KOPT-K1 (cell line): ENCODE data around the gene PDAP1.
"Not testable (repeated sequence)": the region's sequence is repeated elsewhere in the genome, so short reads cannot be mapped to it uniquely, and the experiment has no call there.

Source experiments
- H3K27ac ChIP-seq: fragments of 200-600 bp; sonication (generic); 2 replicates; pipeline ENCODE4 v1.5.1; 2016; ENCODE audit warnings: antibody characterized with exemption, mild to moderate bottlenecking, low read depth, low read length; ENCODE audit not compliant: poor library complexity, severe bottlenecking
- H3K36me3 ChIP-seq: fragments of 200-600 bp; sonication (generic); 2 replicates; pipeline ENCODE4 v1.5.1; 2017; ENCODE audit warnings: antibody characterized with exemption, mild to moderate bottlenecking, low read length, moderate library complexity; ENCODE audit not compliant: insufficient read depth
- H3K9me3 ChIP-seq: fragments of 200-600 bp; sonication (generic); 2 replicates; pipeline ENCODE4 v1.5.1; 2017; ENCODE audit warnings: antibody characterized with exemption, low read length, mild to moderate bottlenecking; ENCODE audit not compliant: insufficient read depth, poor library complexity, severe bottlenecking

PDAP1 gene

DNA sequence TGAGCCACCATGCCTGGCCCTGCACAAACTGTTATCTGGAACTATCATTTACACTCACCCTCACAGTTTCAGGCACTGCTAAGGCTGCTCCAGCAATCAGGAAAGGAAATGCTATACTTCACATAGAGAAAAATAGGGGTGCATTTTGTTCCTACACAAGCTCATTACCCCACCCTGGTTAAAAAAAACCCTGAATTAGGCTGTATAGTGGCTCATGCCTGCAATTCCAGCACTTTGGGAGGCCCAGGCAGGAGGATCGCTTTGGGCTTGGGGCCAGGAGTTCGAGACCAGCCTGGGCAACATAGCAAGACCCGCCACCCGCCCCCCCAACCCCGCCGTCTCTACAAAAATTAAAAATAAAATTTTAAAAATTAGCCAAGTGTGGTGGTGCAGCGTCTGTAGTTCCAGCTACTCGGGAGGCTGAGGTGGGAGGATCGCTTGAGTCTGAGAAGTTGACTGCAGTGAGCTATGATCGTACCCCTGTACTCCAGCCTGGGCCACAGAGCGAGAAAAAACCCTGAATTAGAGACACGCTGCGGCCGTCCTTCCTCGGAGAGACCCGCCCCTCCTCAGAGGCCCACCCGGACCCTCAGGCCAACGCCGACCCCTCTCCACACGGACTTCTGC lies 29.7 kb upstream of the PDAP1 start:
- Histone ChIP-seq H3K36me3 (peaks cover 48% of the 10 kb centered on the region), H3K9me3 (no peaks in the 10 kb centered on the region), H3K27ac (peak overlapping the region; percentile 82)

DNA sequence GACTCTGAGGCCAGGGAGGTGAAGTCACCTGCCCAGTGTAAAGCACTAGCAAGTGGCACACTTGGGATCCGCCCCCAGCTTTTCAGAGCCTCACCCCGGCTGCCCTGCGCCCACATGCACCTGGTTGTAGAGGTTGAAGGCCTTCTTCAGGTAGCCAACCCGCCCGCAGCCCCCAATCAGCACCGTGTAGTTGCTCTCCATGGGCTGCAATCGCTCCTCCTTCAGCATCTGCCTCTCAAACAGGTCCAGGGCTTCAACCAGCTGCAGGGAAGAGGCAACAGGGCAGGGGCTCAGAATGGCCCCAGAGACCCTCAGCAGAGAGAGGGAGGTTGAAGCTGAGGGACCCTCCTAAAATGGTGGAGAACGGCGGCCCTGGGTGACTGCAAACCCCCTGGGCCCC lies 24.8 kb upstream of the PDAP1 start:
- Histone ChIP-seq H3K27ac (no peak overlapping the region), H3K36me3 (peaks cover 63% of the 10 kb centered on the region), H3K9me3 (no peaks in the 10 kb centered on the region)

DNA sequence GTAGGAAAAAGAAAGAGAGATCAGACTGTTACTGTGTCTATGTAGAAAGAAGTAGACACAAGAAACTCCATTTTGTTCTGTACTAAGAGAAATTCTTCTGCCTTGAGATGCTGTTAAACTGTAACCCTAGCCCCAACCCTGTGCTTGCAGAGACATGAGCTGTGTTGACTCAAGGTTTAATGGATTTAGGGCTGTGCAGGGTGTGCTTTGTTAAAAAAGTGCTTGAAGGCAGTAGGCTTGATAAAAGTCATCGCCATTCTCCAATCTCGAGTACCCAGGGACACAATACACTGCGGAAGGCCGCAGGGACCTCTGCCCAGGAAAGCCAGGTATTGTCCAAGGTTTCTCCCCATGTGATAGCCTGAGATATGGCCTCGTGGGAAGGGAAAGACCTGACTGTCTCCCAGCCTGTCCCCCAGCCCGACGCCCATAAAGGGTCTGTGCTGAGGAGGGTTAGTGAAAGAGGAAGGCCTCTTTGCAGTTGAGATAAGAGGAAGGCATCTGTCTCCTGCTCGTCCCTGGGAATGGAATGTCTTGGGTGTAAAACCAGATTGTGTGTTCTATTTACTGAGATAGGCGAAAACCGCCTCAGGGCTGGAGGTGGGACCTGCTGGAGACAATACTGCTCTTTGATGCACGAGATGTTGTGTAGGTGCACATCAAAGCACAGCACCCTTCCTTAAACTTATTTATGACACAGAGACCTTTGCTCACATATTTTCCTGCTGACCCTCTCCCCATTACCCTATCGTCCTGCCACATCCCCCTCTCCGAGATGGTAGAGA lies 23.6 kb upstream of the PDAP1 start:
- H3K9me3 ChIP-seq, H3K27ac ChIP-seq: not testable (repeated sequence)
- H3K36me3 ChIP-seq, result peaks cover 63% of the 10 kb centered on the region

DNA sequence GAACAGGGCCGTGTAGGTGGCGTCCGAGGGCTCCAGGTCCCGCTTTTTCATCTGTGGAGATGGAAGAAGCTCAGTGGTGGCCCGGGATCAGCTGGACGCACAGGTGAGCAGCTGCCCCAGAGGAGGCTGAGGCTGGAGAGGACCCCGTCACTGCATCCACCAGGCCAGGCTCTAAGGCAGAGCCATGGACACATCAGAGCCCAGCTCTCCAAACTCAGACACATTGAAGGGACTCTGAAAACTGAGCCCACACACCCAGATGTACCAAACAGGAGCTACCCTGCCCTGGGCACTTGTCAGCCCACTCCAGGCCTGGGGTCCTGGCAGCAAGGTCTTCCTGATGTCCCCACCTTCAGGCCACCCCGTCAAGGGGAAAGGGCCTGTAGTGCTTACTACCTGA lies 21.4 kb upstream of the PDAP1 start:
- Histone ChIP-seq H3K36me3 (peaks cover 72% of the 10 kb centered on the region), H3K27ac (peak overlapping the region; percentile 37), H3K9me3 (no peaks in the 10 kb centered on the region)

DNA sequence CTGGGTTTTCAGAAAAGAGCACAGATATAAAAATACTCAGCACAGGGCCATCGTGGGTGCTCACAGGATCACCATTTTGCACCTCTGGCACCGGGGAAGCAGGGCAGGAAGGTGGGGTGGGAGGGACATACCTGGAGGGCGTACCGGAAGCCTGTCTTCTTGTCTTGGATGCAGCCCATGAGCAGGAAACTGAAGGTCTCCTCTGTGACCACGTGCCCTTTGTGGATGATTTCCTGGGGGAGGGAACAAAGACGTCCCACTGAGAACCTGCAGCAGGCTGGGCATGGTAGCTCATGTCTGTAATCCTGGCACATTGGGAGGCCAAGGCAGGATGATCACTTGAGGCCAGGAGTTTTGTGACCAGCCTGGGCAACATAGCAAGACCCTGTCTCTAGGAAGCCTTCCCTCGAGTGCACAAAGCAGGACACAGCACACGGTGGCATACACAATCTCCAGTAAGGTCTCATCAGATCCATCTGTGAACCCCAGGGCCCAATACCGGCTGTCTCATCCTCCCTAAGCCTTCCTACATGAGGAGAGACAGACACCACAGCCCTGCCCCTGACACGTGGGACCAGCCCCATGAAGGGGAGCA lies 20.7 kb upstream of the PDAP1 start:
- H3K27ac ChIP-seq, result peak overlapping the region; percentile 37
- no peaks in the 10 kb centered on the region for H3K9me3 ChIP-seq
- peaks cover 72% of the 10 kb centered on the region for H3K36me3 ChIP-seq

DNA sequence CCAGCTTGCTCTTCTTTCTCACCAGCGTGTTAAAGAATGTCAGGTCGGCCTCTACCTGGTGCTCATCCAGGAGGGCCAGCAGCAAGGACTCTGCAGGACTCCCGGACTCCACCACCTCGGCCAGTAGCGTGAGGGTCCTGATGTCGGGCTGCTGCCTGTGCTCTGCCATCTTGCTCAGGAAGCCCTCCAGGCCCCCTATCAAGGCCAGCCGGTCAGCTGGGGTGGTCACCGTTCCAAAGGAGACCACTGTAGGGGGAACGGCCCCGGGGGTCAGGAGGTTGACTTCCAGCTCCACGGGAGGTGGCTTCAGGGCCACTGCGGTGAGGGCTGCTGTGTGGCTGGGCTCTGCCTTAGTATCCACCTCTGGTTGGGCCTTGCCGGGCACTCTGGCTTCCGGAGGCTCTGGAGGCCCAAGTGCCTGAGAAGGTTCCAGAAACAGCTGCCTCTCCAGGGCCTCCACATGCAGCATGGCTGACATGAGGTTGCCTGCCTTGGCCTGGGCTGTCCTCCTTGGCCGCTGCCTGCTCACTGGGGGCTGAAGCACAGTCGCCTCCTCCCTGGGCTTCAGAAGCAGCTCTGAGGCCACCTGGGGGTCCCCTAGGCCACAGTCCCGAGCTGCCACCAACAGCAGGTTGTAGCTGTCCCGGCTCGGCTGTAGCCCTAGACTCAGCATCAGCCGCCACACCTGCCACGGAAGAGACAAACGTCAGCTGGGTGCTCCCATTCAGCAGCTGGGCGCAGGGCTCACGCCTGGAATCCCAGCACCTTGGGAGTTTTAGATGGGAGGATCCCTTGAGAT lies 16.7 kb upstream of the PDAP1 start:
- H3K9me3 ChIP-seq, result no peaks in the 10 kb centered on the region
- H3K27ac ChIP-seq, result no peak overlapping the region
- peaks cover 80% of the 10 kb centered on the region for H3K36me3 ChIP-seq

DNA sequence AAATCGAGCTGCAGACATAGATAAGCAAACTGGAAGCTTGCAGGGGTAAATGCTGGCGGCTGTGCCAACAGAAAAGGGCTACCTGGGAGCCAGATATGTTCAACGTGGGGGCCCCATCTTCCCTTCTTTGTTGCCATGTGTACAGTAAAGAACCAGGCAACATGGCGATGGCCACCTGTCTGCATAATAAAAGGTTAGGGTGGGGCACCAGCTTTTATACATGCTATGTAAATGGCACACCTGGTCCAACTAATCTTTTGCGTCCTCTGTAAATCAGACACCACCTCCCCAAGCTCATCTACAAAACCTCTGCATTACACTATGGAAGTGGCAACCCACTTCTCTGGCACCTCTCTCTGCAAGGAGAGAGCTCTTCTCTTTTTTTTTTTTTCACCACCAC lies 14.2 kb upstream of the PDAP1 start:
- Histone ChIP-seq H3K9me3 (no peaks in the 10 kb centered on the region), H3K27ac (no peak overlapping the region), H3K36me3 (peaks cover 86% of the 10 kb centered on the region)

DNA sequence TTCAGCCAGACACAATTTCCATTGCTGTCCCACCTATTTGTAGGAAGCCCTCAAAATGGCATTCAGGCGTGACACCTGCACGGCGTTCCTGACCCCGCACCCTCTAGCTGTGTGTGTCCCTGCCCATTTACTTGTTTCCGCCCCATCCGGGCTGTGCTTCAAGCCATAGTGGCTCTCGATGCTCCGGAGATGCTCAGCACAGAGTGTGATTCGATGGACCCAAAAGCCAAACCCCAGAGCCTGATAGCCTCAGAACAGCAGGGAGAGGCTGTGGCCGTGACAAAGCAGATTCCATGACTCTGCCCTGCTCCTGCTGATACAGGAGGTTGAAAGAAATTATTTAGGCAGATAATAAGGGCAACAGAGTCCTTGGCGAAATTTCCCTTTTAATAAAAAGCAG lies 13.8 kb upstream of the PDAP1 start:
- Histone ChIP-seq H3K27ac (no peak overlapping the region), H3K36me3 (peaks cover 90% of the 10 kb centered on the region), H3K9me3 (no peaks in the 10 kb centered on the region)

DNA sequence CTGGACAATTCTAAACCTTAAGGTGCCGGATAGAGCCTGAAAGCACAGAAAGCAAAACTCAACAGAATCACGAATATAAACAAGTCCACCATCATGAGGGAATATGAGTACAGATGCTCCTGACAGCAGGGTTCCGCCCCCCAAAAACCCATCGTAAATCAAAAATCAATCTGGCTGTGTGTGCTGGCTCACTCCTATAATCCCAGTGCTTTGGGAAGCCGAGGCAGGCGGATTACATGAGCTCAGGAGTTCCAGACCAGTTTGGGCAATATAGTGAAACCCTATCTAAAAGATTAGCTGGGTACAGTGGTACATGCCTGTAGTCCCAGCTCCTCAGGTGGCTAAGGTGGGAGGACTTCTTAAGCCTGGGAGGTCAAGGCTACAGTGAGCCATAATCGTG lies 12.6 kb upstream of the PDAP1 start:
- H3K9me3 ChIP-seq, result no peaks in the 10 kb centered on the region
- peaks cover 100% of the 10 kb centered on the region for H3K36me3 ChIP-seq
- H3K27ac ChIP-seq, result no peak overlapping the region

DNA sequence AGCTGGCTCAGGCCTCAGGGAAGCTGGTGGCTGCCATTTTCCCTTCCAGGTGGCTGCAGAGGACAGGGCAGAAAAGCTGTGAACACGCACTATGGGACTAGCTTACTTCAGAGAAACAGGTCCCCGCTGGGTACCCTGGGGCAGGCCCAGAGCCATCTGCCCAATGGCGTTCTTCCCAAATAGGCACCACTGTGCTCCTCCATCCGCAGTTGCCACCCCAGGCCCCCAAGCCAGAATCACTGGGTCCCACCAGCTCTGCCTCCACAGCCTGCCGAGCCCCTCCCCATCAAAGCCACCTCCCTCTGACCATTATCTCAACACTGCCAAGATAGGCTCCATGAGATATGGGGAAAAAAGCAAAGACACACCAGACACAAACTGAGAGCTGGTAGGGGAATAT lies 11.8 kb upstream of the PDAP1 start:
- H3K27ac ChIP-seq, result no peak overlapping the region
- H3K9me3 ChIP-seq, result no peaks in the 10 kb centered on the region
- H3K36me3 ChIP-seq, result peaks cover 99% of the 10 kb centered on the region

DNA sequence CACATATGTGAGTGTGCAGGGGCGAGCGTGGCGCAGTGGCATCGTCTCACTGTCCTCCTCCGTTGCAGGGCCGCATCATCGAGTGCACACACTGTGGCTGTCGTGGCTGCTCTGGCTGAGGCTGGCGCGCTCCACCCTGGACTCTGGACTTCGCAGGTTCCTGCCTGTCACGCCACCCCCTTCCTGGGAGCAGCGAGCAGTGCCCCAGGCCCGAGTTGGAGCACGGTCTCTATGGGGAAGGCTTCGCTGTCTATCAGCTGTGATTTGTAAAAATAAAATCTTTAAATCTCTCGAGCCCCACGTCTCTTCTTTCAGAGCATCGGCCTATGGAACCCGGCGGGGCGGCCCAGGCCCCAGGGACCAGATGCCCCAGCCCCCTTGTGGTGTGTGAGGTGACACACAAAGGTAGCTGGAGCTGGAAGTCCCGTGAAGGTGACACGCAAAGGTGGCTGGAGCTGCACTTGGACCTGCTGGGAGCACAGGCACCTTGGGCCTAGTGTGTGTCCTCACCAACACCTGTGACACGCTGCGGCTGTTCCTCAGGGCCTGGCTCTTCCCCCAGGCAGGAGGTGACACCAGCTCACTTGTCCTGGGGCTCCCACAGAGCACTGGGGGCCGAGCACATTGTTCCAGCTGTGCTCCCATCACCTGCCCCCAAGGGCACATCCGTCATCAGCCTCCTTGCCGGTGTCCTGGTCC lies 11.1 kb upstream of the PDAP1 start:
- H3K9me3 ChIP-seq, result no peaks in the 10 kb centered on the region
- H3K36me3 ChIP-seq, result peaks cover 99% of the 10 kb centered on the region
- H3K27ac ChIP-seq, result no peak overlapping the region

DNA sequence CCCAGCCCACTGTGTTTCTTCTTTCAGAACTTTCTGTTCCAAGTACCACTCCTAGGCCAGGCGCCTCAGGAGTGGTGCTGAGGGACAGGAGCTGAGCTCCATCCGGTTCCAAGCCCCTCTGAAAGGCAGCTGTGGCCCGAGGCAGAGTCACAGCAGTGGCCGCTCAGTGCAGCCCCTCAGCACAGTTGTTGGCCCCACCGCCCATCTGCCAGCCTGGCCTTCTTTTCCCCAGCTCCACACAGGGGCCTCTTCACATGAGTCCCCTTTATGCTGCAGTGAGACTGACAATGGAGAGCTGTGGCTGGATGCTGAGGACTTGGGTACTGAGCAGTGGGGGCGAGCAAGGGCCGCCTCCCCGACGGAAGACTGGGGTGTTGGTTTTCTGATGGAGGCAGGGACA lies 9.9 kb upstream of the PDAP1 start:
- Histone ChIP-seq H3K9me3 (no peaks in the 10 kb centered on the region), H3K27ac (no peak overlapping the region), H3K36me3 (peaks cover 98% of the 10 kb centered on the region)

DNA sequence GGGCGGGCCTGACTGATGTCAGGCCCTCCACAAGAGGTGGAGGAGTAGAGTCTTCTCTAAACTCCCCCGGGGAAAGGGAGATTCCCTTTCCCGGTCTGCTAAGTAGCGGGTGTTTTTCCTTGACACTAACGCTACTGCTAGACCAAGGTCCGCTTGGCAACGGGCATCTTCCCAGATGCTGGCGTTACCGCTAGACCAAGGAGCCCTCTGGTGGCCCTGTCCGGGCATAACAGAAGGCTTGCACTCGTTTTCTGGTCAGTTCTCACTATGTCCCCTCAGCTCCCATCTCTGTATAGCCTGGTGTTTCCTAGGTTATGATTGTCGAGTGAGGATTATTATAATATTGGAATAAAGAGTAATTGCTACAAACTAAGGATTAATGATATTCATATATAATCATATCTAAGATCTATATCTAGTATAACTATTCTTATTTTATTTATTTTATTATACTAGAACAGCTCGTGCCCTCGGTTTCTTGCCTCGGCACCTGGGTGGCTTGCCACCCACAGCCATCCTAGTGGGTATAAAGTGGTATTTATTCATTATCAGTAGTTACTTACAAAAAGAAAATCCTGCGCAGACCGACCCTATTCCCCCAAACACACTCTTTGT lies 7.2 kb upstream of the PDAP1 start:
- not testable (repeated sequence) for H3K27ac ChIP-seq, H3K9me3 ChIP-seq
- H3K36me3 ChIP-seq, result peaks cover 98% of the 10 kb centered on the region

DNA sequence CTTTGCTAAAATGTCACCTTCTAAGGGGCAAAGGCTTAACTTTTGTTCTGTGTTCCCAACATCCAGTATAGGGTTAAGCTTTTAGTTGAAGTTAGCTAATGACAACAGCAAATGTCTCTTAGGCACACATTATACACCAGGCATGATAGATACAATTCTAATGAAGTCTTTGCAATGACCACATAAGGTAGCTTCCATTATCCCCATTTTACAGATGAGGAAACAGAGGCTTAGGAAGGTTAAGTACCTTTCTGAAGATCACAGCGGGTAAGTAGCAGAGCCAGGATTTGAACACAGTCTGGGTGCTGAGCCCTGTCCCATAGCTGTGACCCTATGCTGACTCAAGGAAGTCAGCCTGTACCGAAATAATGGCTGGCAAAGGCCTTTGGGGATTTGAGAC lies 2.2 kb upstream of the PDAP1 start:
- H3K9me3 ChIP-seq, result no peaks in the 10 kb centered on the region
- peaks cover 55% of the 10 kb centered on the region for H3K36me3 ChIP-seq
- H3K27ac ChIP-seq, result no peak overlapping the region
